Activated naive CD4-positive, alpha-beta T cell treated with Interleukin-2 at 50 U/mL for 16 hours (primary cell): Measurements from ENCODE around the gene CCDC158.

Source experiments
- DNase-seq: peaks from one replicate; pipeline ENCODE4 v3.0.0-alpha.2; 2020

The CCDC158 gene

GRCh38 chr4:76275486-76276124 lies 145.3 kb downstream of the CCDC158 start:
- DNase-seq, result no peak

GRCh38 chr4:76272999-76273398 lies 147.9 kb downstream of the CCDC158 start:
- no peak for DNase-seq

- DNase-seq, result no peak
Observed at GRCh38 chr4:76272582-76272981, 148.4 kb downstream of the CCDC158 start.

GRCh38 chr4:76272073-76272472 lies 148.9 kb downstream of the CCDC158 start:
- no peak for DNase-seq

- DNase-seq, result no peak
Observed at GRCh38 chr4:76271248-76271647, 149.7 kb downstream of the CCDC158 start.

GRCh38 chr4:76270244-76271175 lies 150.4 kb downstream of the CCDC158 start:
- DNase-seq, result no peak

- DNase-seq, result no peak
Observed at GRCh38 chr4:76267811-76268210, 153.1 kb downstream of the CCDC158 start.

GRCh38 chr4:76266627-76267026 lies 154.3 kb downstream of the CCDC158 start:
- no peak for DNase-seq

- no peak for DNase-seq
Observed at GRCh38 chr4:76265631-76266218, 155.2 kb downstream of the CCDC158 start.
